GM21526 (cell line): ENCODE measurements around the gene ZNF567.
"Not testable (repeated sequence)": the region's sequence is repeated elsewhere in the genome, so short reads cannot be mapped to it uniquely, and the experiment has no call there.

Experiments used
- ATAC-seq: cut with Tn5 transposase; IDR thresholded peaks from one replicate; pipeline ENCODE4 v1.9.1; 2021; ENCODE audit warnings: moderate library complexity; ENCODE audit not compliant: unreplicated experiment, low FRiP score

The ZNF567 gene

DNA sequence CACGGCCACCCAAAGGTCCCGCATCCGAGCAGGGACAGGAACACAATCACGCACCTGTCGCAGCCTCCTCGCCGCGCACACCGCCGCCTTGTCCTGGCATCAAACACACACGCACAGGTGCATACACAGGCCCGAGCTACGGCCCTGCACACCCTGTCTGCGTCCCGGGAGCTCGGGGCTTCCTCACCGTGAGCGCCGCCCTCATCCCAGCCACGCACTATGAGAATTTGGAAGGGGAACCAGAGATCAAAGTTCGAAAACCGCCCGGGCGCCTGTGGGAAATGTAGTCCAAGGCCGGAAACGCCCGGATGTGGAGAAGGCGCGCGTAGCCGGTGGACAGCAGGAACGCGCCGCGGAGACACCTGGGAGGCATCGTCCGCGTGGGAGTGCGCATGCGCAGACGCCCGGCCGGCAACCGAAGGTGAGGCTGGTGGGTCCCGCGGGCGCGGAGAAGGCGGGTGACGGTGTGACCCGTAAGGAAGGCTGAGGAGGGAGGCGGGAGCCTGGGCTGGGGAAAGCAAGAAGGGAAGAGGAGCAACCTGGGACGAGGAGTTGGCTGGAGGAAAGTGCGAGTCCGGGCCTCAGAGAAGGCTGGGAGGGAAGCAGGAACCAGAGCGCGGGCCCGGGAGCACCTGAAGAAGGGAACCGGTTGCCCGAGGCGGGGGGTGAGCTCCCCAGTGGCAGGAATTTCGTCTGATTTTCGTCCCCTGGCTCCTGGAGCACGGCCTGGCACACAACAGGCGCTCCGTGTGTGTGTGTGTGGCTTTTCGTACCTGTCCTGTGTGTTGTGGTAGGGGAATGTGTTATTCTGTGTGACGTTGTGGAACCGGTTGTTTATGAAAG lies at the start of gene ZNF567:
TSS of gene ZNF567 (plus strand) at position 399 of the 843 bp plus-strand sequence. CDS start 7,256 bp downstream, outside the sequence.
- ATAC-seq = peak; percentile 85

DNA sequence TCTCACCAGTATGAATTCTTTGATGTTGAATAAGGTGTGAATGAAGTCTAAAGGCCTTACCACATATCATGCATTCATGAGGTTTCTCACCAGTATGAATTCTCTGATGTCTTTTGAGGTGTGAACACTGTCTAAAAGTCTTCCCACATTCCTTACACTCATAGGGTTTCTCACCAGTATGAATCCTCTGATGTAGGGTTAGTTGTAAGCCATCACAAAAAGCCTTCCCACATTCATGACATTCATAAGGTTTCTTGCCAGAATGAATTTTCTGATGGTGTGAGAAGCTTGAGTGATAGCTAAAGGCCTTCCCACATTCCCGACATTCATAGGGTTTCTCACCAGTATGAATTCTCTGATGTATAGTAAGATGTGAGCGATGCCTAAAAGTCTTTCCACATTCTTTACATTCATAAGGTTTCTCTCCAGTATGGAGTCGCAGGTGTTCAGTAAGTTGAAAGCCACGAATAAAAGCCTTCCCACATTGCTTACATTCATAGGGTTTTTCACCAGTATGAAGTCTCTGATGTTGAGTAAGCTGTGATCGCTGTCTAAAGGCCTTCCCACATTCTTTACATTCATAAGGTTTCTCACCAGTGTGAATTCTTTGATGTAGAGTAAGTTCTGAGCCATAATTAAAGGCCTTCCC lies 48.4 kb upstream of the ZNF567 start:
- no peak for ATAC-seq

DNA sequence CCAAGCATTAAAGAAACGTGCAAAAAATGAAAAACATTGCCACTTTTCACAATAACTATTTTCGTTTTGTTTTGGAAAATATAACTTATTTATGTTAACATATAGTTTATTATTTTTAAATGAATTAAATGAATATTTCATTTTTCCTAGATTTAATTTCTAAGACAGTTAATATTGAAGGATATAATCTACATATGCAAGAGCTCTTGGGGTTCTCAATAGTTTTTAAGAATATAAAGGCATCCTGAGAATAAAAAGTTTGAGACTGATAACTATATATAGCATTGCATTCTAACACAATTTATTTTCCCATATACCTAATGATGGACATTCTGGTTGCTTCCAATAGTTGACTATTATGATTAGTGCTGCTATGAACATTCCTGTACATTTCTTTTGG lies 40.7 kb upstream of the ZNF567 start:
- no peak for ATAC-seq

DNA sequence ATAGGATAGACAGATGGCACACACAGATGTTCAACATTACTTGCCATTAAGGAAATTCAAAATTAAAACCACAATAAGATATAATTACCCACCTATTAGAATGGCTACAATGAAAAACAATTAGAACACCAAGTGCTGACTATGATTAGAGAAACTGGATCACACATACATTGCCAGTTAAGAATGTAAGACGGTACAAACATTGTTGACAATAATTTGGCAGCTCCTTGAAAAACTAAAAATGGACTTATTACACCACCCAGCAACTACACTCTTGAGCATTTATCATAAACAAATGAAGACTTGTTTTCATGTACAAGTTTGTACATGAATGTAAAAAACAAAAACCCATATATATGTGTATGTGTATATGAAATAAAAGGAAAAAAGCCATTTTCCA lies 34.5 kb upstream of the ZNF567 start:
- no peak for ATAC-seq

DNA sequence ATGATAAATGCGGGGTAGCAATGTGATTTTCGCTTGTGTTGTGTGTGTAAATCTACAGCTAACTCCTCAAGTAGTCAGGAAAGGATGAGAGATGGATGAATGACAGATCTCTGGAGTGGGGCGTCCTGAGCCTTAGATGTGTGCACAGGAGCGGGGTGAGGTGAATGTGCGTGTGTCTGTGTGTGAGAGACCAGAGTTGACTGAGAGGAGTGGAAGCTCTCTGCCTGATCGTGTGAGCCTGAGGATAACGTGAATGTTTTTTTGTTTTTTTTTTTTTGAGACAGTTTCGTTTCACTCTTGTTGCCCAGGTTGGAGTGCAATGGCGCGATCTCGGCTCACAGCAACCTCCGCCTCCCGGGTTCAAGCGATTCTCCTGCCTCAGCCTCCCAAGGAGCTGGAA lies 21.6 kb upstream of the ZNF567 start:
- ATAC-seq = no peak

DNA sequence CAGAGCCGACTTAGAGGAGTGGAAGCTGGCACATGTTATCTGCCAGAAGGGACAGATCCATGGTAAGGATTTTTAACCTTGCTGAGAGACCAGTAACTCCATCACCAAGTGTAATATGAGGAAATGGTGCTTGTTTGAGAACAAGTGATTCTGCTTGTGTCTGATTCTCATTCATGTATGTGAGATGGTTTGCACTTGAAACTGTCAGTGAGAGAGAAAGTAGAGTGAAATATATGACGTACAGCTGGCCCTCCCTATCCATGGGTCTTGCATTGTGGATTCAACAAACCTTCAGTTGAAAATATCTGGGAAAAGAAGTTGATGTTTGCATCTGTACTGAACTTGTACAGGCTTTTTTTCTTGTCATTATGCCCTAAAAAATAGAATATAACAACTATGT lies 18.8 kb upstream of the ZNF567 start:
- ATAC-seq = no peak

DNA sequence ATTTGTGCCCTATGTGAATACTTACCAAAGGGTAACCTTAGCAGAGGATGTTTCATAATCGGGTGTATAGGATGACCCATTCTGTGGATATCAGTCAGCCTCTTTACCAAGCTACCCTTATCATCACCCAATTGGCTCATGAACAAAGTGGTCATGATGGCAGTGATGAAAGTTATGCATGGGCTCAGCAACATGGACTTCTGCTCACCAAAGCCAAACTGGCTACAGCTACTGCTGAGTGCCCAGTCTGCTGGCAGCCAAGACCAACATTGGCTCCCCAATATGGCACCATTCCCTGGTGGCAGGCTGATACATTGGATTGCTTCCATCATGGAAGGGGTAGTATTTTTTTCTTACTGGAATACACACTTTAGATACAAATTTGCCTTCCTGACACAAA lies 15.0 kb upstream of the ZNF567 start:
- ATAC-seq = no peak

DNA sequence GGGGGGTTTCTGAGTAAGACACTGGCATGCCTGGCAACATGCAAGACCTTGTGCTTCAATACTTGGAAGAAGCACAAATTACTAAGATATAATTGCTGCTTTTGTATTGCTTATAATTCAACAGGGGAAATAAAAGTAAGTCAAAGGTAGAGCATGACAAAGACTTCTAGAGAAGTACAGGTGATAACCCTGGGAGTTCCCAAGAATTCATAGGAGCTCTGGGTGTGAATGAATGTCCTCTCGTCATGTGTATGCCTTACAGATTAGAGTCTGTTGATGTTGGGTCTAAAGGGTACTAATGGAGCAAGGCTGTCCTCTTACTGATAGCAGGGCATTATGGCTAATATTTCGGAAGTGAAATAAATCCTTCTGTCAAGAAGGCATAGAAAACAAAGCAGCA lies 13.2 kb upstream of the ZNF567 start:
- no peak for ATAC-seq

DNA sequence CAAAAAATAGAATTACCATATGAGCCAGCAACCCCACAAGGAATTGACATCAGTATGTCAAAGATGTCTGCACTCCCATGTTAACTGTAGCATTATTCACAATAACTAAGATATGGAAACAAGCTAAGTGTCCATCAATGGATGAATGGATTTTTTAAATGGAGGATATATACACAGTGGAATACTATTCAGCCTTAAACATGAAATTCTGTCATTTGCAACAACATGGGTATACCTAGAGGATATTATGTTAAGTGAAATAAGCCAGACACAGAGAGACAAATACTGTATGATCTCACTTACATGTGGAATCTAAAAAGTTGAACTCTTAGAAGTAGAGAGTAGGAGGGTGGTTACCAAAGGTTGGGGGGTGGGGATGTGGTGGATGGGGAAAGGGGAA lies 8.0 kb upstream of the ZNF567 start:
- ATAC-seq = no peak

DNA sequence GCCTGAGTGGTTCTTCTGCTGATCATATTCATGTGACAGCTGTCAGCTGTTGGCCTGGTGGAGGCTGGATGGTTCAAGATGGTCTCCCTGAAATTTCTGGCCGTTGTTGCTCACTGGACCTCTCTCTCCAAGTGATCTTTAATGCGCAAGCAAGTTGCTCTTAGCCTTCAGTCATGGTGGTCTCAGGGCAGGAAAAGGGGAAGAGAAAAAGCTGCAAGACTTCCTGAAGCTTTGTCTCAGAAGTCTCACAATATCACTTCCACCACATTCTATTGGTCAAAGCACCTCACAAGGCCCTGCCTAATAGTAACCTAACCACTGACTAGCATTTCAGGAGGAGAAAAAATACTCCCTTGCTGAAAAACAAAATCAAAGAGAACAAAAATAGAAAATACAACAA lies 1.6 kb upstream of the ZNF567 start:
- ATAC-seq = no peak

DNA sequence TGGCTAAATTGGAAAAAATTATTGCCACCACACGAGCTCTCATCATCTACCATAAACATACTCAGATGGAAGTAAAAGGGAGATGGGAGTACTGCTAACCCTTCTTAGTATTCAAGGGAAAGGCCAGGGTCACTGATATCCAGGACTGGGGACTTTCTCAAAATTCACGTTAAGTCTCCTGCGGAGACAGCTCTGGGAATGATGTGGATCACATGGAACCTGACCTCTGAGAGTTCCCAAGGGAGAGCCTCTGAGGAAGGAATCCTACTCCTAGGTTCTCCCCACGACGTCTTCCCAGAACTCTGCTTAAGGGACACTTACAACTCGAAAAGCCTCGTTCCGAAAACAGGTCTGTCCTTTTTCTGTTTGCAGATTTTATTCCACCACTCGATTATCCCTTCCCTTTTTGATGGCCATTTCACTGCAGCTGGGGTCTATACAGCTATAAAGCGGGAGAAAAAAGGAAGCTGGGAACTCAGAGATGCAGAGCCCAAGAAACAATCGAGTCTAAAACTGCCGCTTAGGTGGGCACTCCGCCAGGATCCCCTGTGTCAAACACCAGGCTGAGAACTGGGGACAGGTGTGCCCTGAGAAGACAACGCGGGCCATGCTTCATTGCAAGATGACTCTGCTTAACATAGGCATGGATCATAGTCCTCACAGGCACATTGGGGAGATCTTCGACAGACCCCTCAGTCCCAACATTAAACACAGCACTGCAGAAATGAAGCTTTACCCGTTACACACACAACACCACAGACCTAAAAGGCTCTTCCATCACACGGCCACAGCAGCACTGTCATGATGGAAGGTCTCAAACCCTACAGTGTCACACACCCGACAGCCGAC lies 823 bp upstream of the ZNF567 start:
- ATAC-seq = peak; percentile 15

DNA sequence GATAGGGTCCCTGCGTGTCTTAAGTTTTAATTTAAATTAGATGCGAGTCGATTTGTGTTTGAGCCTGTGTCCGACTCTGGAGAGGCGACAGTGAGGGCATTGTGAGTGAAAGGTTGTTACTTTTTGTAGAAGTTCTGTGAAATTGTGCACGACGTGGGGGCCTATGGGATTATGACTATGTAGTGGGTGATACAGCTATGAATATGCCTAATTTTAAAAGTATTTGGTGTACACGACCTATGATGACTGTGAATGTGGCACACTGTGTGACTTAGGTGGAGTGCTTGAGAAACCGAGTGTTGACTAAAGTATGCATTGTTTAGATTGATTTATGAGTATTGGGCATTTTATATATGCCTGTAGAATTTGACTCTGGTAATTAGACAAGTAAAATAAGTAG lies 646 bp downstream of the ZNF567 start:
- ATAC-seq = no peak

DNA sequence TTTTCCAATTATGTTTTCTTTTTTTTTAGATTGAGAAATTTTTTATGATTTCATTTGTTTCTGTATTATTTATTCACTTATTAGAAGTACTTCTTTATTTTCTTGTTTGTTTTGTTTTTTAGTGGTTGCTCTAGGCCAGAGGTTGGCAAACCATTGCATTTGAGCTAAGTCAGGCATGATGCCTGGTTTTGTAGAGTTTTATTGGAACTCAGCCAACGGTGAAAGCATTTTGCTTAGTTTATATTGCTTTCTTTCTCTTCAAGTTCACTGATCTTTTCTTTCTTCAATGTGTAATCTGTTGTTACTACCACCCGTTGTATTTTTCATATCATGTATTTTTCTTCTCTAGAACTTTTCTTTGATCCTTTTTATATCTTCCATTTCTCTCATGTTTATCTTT lies 19.7 kb downstream of the ZNF567 start:
- no peak for ATAC-seq

DNA sequence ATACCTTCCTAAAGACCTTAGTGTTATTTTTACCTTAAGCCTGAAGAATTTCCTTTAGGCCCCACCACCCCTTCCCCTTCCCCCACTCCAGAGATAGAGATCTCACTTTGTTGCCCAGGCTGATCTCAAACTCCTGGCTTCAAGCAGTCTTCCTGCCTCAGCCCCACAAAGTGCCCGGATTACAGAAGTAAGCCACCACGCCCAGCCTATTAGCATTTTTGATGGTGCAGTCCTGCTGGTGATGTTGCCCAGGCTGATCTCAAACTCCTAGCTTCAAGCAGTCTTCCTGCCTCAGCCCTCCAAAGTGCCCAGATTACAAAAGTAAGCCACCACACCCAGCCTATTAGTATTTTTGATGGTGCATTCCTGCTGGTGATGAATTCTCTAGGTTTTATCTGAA lies 22.0 kb downstream of the ZNF567 start:
- no peak for ATAC-seq

DNA sequence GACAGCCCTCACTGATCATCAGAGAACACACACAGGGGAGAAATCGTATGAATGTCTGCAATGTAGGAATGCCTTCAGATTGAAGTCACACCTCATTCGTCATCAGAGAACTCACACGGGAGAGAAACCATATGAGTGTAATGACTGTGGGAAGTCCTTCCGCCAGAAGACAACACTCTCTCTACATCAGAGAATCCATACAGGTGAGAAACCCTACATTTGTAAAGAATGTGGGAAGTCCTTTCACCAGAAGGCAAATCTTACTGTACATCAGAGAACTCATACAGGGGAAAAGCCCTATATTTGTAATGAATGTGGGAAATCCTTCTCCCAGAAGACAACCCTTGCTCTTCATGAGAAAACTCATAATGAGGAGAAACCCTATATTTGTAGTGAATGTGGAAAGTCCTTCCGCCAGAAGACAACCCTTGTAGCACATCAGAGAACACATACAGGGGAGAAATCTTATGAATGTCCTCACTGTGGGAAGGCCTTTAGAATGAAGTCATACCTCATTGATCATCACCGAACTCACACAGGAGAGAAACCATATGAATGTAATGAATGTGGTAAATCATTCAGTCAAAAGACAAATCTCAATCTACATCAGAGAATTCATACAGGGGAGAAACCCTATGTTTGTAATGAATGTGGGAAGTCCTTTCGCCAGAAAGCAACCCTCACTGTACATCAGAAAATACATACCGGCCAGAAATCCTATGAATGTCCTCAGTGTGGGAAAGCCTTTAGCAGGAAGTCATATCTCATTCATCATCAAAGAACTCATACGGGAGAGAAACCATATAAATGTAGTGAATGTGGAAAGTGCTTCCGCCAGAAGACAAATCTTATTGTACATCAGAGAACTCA lies 32.5 kb downstream of the ZNF567 start:
- no peak for ATAC-seq

DNA sequence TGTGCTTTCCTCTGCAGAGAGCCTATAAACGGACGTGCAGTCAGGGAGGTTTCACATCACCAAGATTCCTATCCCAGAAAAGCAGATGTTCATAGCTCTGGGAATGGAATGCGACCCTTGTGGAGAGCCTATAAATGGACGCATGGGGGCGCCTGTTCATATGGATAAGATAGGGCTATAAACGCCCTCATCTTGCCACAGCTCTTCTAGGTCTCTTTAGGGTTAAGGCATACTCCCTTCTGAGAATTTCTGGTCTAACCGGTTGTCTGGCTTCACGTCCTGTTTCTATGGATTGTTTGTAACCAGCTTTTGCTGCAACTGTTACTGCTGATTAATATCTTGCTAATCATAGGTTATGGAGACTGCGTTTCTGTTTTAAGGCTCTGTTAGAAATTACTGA lies 48.8 kb downstream of the ZNF567 start:
- not testable (repeated sequence) for ATAC-seq

DNA sequence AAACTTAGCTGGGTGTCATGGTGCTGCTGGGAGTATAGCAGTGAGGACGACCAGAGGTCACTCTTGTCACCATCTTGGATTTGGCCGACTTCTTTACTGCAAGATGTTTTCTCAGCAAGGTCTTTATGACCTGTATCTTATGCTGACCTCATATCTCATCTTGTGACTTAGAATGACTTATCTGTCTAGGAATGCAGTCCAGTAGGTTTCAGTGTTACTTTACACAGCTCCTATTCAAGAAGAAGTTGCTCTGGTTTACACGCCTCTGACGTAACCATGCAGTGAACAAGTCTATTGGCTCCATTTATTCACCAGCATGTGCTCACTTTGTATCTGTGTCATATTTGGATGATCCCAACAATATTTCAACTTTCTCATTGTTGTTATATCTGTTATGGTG lies 58.5 kb downstream of the ZNF567 start:
- ATAC-seq = no peak

DNA sequence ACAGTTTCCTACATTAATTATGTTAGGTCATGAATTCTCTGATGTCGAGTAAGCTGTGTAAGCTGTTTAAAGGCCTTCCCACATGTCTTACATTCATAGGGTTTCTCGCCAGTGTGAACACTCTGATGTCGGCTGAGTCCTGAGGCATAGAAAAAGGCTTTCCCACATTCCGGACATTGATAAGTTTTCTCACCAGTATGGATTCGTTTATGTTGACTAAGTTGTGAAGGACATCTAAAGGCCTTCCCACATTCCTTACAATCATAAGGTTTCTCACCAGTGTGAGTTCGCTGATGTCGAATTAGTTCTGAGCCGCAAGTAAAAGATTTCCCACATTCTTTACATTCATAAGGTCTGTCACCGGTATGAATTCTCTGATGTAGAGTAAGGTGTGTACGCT lies 60.3 kb downstream of the ZNF567 start:
- no peak for ATAC-seq

DNA sequence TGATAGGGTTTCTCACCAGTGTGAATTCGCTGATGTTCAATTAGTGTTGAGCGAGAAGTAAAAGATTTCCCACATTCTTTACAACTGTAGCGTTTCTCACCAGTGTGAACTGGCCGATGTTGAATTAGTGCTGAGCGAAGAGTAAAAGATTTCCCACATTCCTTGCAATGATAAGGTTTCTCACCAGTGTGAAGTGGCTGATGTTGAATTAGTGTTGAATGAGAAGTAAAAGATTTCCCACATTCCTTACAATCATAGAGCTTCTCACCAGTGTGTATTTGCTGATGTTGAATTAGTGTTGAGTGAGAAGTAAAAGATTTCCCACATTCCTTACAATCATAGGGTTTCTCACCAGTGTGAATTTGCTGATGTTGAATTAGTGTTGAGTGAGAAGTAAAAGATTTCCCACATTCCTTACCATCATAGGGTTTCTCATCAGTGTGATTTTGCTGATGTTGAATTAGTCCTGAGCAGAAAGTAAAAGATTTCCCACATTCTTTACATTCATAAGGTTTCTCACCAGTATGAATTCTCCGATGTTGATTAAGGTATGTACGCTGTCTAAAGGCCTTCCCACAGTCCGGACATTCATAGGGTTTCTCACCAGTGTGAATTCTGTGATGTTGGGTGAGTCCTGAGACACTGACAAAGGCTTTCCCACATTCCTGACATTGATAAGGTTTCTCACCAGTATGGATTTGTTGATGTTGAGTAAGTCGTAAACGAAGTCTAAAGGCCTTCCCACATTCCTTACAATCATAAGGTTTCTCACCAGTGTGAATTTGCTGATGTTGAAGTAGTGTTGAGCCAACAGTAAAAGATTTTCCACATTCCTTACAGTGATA lies 61.2 kb downstream of the ZNF567 start:
- ATAC-seq = no peak
